ENCODE measurements around the gene SORCS2.

Gene SORCS2

DNA sequence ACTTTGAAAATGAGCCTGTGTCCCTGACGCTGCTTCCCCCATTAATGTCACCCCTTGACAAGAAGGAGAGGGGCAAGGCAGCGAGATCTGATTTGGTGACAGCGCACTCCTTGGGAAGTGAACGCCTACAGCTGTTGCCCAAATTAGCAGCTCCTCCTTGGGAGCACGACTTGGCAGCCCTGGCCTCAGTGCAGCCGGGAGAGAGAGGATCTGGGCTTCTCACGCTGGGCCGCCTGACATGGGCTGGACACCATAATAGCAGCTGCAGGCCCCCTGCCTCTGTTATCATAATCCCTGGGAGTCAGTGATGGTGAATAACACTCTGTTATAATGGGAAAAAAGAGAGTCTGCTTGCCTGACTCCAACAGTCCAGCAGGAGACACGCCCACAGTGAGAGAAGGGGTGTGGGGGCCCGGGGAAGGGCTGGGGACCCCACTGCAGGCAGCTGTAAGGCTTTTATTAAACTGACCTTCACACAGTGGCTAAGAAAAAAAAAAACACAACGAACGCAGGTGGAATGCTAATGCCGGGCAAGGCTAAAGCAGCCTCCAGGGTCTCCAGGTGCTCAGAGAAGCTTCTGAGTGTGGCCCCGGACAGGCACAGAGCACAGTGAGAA is 169.1 kb downstream of the SORCS2 start:
- no peak for DNase-seq

DNA sequence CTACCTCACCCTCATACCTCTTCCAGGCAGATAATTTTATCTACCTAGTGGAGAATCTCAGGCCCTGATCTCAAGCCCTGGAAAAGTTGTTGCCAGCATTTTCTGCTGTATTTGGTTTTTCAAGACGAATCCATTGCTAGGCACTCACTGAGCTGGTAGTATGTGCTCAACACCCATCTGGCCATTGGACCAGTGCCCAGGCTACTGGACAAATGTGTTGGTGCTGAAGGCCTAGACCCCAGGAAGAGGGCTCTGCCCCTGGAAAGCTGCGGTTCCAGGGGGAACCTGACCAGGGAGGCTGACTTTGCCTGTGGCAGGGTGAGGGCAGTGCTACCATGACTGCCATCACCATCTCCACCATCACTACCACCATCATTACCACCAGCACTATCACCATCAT is 170.0 kb downstream of the SORCS2 start:
- no peak for DNase-seq

DNA sequence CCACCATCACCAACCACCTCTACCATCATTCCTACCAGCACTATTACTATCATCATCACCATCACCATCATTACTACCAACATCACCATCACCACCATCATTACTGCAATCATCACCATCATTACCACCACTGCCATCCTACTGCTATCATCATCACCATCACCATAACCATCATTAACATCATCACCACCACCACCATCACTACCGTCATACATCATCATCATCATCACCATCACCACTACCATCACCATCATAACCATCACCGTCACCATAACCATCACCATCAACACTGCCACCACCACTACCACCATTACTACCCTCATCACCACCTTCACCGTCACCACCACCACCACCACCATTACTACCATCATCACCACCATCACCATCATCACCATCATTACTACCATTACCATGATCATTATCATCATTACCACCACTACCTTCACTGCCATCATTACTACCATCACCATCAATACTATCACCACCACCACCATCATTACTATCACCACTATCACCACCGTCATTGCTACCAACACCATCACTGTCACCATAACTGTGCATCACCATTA is 170.6 kb downstream of the SORCS2 start:
- DNase-seq = no peak

DNA sequence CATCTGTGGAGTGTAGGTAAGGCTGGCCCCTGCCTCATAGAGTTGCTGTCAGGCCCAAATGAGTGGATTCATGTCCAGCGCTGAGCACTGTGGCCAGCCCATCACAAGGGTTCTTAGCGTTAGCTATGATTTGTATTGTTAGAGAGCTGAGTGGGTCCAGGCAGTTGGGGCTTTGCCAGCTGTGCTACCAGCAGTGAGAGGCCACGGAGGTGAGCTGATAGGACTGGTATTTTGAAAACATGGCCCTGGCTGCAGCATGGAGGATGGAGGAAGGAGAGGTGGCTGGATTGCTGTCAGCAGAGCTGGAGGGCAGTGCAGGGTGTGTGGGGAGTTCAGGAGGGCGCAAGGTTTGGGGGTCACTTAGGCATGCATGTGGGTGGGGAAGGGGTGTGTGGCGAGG is 172.6 kb downstream of the SORCS2 start:
- no peak for DNase-seq

DNA sequence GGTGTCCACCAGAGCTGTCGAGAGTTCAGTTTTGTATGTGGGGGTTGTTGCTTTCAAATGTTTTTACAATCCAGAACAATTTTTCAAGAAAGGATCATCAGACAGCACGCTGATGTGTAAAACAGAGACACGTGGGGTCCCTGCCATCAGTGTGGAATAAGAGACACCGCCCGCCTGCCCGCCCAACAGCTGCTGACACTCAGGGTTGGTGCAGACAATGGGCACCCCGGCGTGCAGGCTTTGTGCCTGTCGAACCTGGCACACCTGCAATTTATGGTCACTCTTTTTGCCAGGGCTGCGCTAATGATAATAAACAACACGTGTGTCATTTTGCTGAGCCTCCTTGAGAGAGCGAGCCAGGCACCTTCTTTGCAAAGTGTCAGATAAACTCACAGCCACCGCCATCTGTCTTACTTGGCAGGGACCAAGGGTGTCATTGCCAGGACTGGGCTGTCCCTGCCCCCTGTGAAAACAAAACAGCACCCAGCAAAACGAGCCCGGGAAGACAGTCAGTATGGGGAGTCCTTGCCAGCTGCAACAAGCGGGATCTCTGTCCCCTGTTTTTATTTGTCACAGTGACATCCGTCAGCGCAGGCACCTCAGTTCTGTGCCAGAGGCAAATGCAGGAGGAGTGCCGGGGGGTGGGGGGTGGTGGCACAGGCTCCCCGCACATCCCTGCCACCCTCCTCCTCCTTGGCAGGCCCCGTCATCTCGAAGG is 173.3 kb downstream of the SORCS2 start:
- DNase-seq = no peak

DNA sequence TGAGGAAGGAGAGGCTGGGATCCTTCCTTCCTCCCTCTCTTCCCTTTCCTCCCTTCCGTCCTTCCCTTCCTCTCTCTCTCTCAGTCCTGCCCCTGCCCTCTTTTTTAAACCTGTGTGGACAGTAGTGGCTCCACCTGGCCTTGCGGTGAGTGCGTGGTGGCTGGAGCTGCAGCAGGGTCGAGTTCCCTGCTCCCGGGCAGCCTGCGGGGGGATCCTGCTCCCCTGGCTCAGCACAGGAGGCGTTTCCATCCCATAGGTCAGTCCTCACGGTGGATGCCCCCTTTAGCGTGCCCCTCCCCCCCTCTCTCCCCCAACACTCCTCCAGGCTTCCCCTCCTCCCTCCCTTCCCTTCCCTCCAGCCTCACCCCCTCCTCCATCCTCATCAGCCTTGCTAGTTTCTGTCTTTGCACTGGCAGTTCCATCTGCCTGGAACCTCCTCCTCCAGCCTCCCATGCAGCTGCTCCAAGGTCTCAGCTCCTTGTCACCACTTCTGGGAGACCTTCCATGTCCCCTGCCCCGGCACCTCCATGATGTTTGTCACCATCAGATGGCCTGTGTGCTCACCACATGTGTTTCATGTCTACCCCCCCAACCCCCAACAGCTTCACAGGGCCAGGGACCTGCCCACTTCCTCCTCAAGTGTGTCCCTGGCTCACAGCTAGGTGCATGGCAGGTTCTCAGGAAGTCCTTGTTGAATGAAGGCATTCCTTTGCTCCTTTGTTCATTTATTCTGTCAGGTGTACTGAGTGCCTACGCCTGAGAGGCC is 174.0 kb downstream of the SORCS2 start:
- no peak for DNase-seq

DNA sequence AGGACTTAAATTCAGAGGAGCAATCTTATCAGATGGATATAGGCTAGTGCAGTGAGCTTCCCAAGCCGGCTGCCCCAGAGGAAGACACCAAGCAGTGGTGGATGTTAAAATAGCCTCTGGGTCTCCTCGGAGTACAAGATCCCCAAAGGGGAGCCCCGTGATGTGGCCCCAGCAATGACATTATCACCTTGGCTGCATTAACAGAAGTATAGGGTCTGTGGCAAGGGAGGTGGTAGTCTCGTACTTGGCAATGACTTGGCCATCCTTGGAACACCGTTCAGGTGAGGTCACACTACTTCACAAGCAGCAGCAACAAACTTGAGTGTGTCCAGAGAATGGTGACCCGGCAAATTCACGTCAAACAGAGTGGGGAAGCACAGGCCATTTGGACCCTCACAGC is 174.6 kb downstream of the SORCS2 start:
- DNase-seq = no peak

DNA sequence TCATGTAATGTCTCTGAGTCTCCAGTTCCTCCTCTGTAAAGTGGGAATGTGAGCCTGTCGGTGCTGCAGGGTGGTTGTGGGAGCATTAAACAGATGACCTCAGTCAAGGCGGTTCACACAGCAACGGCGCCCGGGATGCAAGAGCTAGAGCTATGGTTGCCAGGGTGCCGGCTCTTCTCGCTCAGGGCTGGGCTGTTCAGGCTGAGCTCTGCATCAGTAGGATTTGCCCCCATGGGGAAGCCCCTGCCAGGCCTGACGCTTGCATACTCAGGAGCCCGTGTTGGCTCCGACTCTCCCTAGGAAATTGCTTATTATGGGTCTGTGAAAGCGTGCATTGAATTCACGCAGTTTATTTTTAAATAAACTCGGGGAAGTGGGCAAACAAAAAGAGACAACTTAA is 175.1 kb downstream of the SORCS2 start:
- DNase-seq = no peak

DNA sequence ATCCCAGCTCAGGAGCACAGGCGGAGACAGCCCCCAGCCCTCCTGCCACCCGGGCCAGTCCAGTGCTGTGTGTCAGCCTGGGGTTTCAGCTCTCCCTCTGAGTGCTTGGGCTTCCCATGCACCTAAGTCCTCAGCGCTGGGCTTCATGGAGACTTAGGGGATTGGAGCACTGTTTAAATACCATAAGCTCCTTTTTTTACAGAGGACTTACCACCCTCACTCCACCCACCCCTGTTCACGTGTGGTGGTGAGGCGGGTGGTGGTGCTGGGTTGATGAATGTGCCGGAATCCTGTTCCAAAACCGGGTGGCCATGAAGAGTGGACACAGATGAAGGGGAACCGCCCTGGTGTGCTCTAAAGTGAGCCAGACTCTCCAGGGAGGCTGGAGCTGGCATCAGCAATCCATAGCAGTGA is 175.5 kb downstream of the SORCS2 start:
- DNase-seq = no peak

DNA sequence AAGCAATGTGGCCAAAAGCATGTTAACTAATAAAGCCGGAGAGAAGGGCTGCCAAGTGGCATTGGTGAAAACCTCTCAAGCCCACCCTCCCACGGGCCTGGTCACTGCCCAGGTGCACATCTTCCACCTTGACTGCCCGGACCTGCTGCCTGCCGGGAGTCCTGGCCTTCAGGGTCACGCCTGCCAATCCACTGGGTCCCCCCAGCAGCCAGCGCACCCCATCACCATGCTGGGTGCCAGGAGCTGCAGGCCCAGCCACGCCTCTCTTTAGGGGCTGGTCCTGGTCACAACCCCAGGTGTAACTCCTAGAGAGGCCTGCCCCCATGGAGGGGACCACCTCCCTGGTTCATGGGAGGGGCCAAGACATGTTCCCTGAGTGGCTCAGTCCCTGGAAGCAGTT is 176.0 kb downstream of the SORCS2 start:
- no peak for DNase-seq

DNA sequence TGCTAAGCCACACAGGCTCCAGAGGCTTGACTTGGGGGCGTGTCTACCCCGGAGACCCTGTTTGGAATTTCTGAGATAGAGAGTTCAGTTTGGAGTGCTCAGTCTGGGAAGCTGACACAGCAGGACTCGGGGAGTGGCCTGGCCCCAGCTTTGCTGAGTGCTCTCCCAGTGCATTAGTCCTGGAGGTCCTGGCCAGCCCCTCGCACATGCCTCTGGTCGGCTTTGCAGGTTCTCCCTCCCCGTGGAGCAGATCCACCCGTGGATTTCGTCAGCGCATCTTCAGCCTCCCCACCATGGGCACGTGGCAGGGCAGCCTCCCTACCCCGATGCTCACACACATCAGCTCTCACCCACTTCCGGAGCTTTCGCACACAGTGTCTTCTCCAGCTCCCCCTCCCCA is 177.2 kb downstream of the SORCS2 start:
- no peak for DNase-seq

DNA sequence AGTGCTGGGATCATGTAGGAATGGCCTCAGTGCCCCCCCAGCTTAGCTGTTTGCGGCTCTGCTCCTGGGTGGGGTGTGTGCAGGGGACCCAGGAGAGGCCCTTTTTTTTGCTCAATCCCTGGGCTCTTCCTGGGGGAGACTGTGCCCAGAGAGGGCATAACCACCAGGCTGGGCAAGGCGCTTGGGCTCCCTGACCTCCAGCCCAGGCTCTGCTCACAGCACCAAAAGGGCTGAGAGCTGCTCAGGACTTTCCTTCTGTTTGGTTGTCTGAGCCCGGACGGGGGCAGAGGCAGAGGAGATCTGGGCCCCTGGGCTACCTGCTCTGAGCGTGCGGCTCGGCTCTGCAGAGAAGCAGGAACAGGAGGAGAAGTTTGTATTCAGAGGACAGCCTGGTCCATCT is 177.7 kb downstream of the SORCS2 start:
- DNase-seq = no peak

DNA sequence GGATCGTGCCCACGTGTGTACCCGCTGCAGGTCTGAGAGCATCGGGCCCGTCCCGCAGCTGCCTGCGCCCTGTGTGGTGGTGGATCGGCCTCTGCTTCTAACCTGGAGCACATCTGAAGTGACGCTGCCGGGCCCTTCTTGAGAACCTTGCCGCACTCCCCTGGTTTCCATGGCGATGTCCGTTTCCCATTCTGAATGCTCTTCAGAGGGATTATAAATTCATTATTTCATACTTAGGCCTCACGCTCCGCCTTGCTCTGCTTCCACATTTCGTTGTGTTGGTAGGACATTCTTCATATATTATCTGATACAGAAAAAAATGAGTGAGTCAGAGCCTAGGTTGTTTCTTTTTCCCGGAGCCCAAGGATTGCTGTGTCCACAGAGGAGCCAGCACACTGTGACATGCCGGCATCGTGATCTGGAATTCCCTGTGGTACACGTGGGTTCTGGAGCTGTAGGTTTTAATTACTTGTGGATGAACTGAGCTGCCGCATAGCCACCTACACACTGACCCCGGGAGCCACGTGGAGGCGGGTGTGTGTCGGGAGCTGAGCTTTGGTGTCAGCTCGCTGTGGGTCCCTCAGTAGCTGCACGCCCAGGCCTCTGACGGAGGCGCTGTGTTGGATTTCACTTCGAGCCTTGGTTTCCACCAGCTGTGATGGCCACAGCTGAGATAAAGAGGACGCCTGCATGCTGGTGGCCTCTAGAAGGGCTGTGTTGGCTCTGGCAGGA is 179.0 kb downstream of the SORCS2 start:
- no peak for DNase-seq

DNA sequence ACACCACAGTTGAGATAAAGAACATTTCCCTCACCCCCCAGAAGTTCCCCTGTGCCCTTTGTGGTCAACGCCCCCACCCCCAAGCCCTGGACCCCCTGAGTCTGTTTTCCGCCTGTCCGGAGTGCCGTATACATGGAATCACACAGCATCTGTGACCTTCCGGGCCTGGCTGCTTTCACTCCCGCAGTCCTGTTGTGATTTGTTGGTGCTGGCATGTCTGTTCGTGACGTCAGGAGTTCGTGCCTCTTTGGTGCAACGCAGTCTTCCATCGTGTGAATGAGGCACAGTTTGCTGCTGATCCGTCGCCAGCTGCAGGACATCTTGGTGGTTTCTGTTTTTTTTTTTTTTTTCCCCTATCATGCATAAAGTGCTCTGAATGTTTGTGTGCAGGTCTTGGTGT is 180.3 kb downstream of the SORCS2 start:
- no peak for DNase-seq

DNA sequence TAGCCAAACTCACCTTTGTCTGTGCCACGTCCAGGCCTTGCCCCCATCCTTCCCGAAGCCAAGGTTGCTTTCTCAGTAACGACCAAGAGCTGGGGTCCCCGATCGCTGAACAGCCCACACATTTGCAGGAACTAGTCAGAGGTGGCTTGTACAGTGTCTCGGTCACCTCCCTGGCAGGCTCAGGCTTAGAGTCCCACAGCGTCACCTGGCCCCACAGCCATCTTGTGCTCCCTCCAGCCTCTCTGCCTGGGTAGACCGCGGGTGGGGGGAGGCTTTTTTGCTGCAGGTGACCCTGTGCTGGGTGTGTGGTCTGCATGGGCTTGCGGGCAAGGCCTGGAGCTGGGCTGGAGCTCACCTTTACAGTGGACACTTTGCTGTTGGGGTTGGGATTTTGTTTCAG is 182.2 kb downstream of the SORCS2 start:
- no peak for DNase-seq

DNA sequence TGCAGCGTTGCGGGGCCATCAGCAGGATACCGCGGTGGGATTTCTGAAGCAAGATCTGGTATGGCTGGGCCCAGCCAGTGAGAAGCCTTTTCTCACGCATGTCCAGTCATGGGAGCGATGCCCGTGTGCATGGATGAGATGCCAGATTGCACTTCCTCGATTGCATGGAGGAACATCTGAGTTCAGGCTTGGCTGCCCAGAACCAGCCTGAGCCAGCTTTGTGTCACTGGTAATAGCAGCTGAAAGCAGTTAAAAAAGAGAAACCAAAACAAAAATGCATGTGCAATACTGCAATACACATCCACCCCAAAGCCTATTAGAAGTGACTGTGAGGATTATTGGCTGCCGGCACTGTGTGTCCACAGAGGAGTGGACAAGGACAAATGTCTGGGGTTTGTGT is 183.1 kb downstream of the SORCS2 start:
- no peak for DNase-seq

DNA sequence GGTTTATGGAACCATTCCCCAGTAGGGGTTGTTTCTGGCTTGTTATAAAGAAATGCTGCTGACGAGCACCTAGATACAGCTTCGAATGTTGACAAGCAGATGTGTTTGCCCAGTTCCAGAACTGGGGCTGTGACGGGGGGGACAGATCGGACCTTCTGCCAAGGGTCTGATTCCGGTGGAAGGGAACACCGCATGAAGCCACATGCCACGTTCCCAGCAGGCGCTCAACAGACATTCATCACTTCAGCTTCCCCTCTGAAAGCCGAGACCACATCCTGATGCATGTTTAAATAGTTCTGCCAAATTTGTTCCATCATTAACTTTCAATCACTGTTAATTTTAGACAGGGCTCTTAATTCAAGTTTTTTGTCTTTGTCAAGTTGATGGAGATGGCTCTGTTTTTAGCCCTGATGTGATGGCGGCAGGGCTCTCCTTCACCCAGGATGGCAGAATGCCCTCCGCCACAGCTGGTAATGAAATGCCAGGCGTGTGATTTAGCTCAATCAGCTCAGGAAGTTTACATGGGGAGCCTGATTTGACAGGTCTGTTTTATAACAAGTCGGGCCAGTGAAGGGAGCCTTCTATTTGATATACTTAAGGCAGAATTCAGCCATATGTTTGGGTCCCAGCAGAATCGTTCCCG is 185.0 kb downstream of the SORCS2 start:
- DNase-seq = no peak

DNA sequence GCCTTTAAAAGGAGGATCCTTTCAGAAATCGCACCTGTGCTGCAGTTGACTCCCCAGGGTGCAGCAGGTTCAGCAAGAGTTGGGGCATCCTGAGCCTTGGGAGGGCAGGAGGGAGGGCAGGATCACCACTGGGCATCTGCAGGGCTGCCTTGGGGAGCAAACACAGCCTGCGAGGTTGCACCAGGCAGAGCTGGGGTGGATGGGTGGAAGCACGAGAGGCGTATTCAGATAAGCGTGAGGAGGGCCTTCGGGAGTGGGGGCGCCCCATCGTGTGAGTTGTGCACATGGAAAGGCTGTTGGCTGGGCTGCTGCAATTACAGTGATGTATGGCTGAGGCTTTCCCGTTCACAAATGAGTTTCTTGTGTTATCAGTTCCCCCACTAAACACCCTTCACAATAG is 186.8 kb downstream of the SORCS2 start:
- DNase-seq = no peak

DNA sequence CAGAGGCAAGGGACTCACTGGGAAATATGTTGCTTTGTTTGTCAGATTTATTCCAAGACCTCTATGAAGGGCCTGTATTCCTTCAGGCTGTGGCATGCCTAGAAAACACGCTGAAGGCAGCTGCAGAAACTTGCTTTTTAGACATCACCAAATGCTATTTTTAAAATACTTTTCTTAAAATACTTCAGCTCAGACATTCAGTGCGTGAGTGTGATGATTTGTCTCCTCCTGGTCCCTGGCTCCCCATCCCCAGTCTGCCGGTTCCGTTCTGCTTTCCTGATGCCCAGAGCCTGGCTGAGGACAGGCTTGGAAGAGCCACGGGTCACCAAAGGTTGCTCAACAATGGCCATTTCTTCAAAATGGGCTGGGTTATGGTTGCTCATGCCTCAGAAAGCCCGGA is 187.4 kb downstream of the SORCS2 start:
- no peak for DNase-seq

DNA sequence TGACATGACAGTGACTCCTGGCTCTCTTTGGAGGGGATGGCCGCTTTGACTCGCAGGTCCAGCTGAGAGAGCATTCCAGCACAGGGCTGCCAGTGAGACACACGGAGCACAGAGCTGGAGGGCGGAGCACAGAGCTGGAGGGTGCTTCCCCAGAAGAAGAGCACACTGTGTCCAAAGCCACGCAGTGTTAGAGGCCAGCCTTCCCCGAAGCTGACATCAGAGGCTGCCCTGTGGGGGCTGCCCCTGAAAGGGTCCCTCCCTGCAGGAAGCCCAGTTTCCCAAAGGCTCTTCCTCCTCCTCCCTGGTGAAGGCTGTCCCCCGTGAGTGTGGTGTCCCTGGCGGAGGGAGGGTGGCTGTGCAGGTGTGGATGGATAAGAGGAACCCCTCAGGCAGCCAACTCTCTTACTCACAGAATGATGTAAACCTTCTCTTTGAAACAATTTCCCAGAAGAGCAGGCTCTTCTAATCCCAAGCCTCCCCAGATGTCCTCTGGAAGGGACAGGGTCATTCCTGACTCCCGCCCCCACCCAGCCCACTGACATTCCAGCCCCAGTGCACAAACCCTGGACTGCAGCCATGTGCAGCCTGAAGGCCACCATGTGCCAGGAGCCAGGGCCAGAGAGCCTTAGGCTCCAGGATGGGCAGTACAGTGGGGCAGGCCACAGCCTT is 189.0 kb downstream of the SORCS2 start:
- no peak for DNase-seq

DNA sequence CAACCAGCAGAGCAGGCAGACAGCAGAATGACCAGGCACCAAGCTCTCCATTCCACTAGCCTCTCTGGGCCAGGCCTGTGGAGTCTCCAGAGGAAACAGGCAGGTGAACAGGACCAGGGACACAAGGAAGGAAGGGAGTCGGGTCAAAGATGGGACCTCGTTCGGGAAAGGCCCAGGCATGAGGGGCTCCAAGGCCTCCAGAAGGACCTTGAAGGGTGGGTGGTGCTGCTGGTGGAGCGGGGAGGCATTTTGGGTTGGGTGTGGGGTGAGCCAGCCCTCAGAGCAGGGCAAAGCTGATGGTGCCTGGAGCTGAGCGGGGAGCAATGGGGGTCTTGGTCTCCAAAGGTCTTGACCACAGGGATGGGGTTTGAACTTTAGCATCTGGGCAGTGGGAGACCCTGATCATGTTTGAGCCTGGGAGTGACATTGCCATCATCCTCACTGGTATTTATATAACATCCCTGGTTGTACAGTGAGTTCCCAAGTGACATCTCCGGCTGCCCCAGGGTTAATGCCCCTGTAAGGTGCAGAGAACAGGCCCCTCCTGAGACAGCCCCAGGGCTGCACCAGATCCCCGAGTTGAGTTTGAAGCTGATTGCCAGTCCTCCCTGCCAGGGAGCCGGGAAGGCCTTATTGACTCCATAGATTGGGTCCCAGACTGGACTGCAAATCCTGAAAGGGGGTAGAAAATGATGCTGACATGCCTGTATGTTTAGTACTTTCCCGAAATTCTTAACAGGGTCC is 189.7 kb downstream of the SORCS2 start:
- no peak for DNase-seq

All from effector CD4-positive, alpha-beta T cell (primary cell).